ENCODE measurements around the gene RNASET2.
"Not testable (repeated sequence)": the region's sequence is repeated elsewhere in the genome, so short reads cannot be mapped to it uniquely, and the experiment has no call there.

RNASET2 gene

DNA sequence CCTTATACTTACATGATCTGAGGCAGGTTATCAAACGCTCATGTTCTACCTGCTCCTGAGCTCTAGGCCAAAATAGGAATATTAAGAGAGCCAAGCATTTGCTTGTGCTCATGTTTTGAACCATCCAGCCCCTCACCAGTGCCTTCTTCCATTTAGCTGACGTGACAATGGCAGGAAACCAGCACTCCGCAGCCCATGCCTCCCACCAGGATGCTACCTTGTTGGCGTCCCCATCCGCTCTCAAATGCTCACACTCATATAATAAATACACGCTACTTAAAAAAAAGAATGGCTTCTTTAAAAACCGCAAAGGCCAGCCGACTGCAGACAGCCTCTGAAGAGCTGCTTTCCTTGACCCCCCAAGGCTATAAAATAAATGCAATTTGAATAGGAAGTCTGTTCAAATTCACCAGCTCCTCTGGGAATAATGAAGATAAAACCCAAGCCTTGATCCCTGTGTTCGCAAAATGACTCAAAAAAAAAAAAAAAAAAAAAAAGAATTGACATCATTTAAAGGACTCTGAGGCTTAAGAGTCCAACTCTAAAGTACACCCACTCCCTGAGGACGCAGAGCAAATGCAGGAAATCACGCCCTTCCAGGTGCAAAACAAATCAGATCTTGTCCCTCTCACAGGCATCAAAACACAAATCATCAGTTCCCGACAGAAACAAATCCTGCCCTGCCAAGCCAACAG lies 29.0 kb downstream of the RNASET2 start:
- DNase-seq (ENCODE audit: low spot score), result no peak

DNA sequence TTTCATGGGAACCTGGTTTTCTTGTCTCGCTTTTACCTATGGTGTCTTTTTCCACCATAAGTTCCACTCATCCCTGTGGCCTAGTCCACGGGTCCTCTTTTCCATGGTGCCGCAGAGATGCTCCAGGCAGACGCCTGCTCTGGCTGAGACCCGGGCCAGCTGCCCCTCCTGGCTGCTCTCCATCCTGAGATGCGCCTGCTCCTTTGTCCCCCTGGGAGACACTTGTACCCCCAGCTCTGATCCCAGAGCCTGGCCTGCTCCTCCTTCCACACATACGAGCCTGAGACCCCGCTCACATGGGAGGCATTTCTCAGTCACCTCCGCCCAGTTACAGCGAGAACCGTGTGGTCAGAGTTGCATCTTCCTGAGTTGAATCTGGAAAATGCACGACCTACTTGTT lies 29.6 kb downstream of the RNASET2 start:
- no peak for DNase-seq (ENCODE audit: low spot score)

DNA sequence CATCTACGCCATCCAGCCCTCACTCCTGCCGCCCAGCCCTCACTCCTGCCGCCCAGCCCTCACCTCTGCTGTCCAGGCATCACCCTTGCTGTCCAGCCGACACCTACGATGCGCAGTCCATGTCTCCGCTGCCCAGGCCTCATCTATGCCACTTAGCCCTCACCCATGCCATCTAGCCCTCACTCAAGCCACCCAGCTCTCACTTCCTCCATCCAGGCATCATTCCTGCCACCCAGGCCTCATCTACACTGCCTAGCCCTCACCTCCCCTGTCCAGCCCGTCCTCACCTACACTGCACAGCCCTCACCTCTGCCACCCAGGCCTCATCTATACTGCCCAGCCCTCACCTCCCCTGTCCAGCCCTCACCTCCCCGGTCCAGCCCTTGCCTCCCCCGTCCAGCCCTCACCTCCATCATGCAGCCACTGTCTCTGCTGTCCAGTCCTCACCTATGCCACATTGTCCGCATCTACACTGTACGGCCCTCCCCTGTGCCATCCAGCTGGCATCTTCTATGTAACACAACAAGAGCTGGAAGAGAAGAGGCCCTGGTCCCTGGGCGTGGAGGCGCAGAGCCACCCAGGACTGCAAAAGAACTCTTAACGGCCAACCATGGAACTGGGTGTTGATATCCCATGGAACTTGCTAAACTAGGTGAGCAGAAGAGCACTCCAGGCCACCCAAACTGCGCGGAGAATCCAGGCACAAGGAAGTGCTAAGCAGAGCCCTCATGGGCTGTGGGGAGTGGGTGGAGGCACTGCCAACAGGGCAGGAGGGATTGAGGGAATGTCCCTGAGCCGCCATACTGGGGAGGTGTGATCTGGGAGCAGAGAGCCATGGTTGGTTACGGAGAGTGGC lies 31.0 kb downstream of the RNASET2 start:
- no peak for DNase-seq (ENCODE audit: low spot score)

DNA sequence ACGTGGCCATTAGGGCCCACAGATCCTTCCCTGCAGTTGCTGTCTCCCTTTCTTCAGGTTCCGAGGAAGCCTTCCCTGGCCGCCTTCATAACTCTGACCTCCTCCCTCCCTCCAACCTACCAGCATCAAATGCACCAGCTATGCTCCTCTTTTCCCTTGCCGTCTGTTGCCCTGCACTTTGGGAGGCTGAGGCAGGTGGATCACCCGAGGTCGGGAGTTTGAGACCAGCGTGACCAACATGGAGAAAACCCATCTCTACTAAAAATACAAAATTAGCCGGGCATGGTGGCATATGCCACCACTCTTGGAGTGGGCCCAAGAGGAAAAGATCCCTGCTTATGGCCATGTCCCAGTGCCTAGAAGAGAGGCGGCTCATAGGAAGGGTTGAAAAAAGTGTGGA lies 31.8 kb downstream of the RNASET2 start:
- no peak for DNase-seq (ENCODE audit: low spot score)

DNA sequence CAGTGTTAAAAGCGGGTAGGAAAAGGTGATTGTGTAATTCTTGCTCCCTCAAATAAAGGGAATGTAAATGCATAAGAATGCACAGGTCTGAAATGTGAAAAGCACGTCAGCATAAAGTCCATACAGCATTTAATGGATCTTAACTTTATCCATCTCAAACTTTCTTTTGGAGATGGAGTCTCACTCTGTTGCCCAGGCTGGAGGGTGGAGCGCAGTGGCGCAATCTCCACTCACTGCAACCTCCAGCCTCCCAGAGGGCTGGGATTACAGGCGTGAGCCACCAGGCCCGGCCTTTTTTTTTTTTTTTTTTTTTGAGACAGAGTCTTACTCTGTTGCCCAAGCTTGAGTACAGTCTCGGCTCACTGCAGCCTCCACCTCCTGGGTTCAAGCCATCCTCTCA lies 33.4 kb downstream of the RNASET2 start:
- DNase-seq (ENCODE audit: low spot score), result no peak

DNA sequence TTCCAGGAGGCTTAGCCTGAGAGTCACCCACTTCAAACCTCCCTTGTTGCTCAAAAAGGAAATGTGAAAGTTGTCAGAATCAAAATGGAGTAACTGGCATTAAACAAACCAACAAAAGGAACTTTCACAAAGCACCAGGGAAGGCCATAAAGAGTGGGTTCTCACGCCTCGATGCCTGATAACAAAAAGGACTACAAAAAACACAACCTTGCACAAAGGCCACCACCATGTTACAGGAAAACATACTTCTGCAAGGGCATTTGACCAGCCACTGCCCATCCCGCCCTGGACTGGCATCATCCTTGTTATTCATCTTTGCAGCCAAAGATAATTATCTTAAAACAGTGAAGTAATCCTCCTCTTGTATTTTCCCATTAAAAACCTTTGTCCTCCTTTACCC lies 34.8 kb downstream of the RNASET2 start:
- DNase-seq (ENCODE audit: low spot score), result no peak

DNA sequence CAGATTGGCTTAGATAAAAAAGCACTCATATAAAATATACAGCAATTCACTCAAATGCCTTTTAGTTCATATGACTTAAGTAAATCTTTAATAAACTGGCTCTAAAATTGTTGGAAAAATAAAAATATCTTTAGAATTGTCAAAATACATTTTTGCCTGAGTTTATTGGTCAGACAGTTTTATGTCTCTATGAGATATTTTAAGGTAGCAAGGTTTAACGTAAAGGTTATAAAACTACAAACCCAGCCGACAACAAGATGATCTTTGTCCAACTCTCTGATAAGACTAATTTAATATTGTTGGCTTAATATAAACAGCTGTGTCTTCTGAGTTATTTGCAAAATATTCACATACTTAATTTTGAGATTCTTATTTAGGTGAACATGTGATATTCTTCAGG lies 39.5 kb downstream of the RNASET2 start:
- no peak for DNase-seq (ENCODE audit: low spot score)

DNA sequence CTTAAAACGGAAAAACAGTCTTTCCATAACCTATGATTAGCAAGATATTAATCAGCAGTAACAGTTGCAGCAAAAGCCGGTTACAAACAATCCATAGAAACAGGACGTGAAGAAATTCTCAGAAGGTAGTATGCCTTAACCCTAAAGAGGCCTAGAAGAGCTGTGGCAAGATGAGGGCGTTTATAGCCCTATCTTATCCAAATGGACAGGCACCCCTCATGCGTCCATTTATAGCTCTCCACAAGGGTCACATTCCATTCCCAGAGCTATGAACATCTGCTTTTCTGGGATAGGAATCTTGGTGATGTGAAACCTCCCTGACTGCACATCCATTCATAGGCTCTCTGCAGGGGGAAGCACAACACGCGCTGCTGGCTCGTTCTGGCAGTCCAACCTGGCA lies 40.9 kb downstream of the RNASET2 start:
- not testable (repeated sequence) for DNase-seq (ENCODE audit: low spot score)

DNA sequence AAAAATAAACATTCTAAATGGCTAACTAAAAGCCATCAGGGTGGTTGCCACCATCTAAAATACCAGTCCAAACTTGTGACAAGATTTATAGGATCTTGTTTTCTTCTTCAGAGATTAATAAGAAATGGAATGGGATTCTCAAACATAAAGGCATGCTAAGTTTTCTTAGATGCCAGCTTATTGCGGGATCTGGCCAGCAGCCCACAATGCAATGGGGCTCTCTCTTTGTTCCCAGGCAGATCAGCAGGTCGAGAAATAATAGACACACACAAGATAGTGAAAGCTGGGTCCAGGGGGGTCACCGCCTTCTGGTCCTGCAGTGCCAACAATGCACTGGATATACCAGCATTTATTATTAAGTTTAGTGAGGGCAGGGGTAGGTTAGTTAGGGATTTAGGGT lies 41.4 kb downstream of the RNASET2 start:
- DNase-seq (ENCODE audit: low spot score), result not testable (repeated sequence)

DNA sequence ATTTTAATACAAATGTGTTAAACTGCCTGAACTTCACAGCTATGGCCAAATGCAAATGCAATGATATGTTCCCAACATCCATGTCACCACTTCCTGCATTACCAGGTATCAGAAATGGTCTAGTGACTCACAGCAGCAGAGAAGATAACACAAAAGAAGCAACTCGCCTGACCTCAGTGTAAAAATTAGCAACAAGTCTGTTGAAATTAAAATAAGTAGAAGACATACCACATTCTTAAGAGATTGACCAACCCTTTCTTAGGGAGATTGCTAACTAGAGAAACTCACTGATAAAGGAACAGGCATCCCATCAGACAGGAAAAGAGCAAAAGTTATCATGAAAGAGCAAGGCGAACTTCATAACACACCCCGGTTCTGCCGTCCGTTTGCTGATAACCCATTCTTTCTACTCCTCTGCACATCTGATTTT lies 45.1 kb downstream of the RNASET2 start:
- no peak for DNase-seq (ENCODE audit: low spot score)

DNA sequence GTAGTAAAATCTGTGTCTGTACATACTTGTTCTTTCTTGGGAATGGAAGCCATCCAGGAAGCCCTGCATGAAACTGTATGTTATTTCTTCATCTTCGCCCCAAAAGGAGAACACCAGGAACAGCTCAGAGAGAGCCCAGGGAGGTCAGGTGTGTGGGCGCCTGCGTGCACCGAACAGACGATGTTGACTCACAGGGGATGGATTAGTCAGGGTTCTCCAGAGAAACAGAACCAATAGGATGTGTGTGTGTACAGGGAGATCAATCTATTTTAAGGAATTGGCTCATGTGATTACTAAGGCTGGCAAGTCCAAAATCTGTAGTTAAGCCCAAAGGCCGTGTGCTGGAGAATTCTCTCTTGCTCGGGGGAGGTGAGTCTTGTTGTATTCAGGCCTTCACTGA lies 45.7 kb downstream of the RNASET2 start:
- DNase-seq (ENCODE audit: low spot score), result no peak

DNA sequence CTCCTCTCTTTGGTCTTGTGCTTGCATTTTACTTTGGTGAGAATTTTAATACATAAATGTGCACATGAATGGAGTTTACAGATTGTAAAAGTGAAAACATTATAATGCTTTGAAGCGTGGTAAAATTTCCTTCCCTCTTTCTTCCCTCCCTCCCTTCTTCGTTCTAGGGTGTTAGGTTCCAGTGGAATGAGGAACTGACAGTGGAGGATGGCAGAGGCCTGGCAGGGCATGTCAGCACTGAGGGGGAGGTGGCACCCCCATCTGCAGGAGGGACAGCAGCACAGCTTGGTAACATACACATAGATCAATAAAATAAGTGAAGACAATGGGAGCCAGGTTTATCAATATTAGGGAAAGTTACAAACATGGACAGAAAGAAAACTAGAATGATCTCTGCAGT lies 47.5 kb downstream of the RNASET2 start:
- DNase-seq (ENCODE audit: low spot score), result no peak

DNA sequence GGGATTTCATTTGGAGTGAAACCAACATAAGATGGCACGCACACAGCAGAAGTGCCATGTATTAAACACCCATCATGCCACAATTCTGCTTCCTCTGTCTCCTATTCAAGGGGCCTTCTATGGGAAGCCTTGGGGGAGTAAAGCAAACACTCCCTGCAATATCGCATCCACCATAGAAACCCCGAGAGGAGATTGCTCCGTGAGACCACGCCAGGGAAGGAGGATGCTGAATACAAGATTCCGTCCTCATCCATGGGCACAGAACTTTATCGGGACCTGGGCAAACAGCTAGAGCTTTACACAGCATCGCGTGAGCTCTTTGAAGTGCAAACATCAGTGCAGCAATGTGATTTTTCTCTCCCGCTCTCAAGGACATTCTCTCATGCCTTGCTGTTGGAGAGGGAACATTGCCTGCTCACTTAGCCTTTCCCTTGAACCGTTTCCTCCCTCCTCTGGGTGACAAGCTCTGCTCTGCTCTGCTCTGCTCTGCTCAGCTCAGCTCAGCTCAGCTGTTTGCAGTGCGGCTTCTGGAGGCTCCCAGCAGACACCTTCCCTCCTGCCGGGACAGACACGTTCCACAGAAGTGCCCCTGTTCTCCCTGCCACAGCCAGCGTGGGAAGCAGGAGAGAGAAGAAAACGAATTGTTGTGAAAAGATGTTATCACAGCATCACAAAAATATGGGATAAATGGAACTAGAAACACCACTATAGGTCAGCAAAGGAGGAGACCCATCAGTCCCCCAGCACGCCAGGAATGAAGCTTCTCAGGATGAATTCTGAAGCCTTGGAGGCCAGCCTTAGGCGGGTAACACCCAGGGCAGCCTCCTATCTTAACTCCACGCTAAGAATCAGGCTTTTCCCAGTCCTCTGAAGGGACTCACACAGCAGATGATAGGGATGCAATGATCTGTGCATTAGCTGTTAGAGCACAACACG lies 48.2 kb downstream of the RNASET2 start:
- DNase-seq (ENCODE audit: low spot score), result no peak

DNA sequence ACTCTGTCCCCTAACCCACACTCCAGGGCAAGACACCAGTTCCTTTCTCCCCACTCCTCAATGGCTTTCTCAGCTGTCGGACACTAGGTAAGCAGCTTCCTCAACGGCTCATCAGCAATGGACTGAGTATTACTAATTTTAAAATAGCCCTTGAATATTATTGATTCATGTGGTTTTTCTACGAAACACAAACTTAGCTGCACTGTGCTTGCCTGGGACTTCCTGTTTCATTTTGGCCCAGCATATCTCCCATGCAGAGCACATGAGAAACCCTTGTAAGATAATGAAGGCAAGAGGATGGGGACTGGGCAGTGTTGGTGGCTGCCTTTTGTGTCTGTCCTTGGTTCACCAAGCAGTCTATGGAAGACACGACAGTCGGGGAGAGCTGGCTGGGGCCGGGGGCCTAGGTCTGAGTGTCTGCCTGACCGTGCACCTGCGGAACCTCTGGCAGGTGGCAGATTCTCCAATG lies 48.9 kb downstream of the RNASET2 start:
- DNase-seq (ENCODE audit: low spot score), result no peak

DNA sequence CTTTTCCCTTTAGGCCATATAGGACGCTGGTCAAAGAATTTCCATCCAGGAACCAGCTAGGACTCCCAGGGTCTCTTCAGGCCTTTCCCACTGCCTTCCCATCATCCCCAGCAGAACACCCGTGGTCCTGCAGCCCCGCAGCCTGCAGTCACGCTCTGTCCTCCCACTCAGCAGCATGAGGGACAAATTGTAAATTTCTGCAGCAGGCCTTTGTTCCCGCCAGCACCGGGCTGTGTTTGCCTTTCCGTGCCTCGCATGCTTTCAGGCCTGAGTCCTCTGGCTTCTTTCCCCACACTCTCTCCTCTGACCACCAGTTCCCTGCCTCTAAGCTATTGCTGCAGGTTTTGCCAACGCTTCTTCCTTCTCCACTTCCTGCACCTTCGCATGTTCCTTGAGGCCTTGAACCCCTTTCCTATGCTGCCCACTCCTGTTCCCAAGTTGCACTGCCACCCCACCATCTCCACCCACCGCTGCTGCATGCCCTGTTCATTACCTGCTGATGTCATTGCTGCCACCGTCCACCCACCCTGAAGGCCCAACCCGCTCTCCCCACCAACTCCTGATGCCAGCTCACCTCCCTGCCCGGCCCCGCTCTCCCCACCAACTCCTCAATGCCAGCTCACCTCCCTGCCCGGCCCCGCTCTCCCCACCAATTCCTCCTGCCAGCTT lies 49.8 kb downstream of the RNASET2 start:
- no peak for DNase-seq (ENCODE audit: low spot score)

DNA sequence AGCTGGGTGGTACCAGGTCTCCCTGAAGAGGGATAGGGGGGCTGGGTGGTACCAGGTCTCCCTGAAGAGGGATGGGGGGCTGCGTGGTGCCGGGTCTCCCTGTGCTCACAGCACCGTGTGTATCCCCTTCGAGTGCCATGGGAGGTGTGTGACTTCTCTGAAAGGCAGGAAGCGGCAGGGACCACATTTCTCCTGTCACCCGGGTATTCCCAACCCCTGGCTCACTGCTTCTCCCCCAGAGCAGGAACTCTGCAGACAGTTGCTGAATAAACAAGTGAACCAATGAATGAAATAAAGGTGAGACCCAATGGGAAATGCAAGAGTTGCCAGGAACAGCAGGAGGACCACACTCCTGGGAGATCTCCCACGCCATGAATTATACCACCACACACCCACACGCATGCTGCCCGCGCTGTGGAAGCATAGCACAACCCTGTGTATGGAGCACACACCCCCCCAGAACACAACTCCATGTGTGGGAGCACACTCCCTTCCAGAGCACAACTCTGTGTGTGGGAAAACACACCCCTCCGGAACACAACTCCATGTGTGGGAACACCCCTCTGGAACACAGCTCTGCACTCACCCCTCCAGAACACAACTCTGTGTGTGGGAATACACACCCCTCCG lies 50.7 kb downstream of the RNASET2 start:
- no peak for DNase-seq (ENCODE audit: low spot score)

DNA sequence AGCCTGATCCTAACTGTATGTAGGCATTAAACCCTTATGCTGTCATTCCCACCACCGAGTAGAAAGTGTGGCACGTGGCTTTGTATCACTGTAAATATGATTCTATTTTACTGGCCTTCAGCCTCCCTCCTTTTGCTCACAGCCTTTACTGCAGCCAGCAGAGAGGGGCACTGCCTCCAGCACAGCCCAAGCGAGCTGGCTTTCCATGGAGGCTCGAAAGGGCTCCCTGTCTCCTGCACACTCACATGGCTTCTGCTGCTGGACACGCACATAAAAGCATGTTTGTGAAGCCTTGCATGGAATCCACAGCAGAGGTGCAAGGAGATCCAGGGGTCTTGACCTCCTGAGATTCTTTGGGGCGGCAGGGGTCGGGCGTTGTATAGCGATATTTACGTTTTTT lies 51.3 kb downstream of the RNASET2 start:
- no peak for DNase-seq (ENCODE audit: low spot score)

DNA sequence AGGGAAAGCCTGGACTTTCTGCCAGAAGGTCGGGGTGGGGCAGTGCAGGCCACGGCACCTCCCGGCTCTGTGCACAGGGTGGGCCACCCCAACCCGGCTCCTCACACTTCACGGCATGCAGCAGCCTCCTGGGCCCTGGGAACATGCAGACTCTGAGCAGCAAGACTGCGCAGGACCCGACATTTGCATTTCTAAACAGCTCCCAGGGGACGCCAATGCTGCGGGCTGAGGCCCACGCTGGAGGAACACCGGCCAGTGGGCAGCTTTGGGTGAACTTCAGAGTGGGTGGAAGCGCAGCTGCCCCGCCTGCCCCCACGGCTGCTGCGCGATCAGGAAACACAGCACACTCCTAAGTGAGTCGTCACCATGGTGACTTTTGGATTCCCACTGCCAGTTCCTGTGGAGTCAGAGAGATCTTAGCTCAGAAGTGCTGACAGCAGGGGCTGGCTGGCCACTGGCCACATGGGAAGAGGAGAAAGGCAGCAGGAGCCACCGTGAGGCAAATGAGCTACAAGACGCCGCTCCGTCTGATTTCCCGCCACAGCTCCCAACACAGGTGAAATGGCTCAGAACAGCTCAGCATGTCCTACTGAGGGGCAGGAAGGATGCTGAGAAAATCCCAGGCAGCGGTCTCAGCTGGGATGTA lies 52.1 kb downstream of the RNASET2 start:
- peak; percentile 45 for DNase-seq (ENCODE audit: low spot score)

DNA sequence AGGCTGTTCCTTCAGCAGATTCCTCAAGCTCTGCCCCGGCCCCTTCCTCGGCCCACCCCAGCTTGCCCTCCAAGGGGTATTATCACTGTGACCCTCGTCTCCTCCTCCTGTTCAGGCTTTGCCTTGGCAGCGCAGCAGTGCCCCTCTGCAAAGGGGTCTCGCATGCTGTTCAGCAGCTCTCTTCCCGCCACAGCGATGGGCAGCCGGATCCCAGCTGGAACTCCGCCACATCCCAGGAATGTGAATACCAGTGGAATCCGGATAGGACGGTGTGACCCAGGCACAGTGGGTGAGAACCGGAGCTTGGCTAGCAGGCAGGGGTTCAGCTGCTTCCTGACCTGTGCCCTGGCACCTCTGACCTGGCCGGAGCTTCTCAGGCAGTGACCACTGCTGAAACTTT lies 52.9 kb downstream of the RNASET2 start:
- no peak for DNase-seq (ENCODE audit: low spot score)

DNA sequence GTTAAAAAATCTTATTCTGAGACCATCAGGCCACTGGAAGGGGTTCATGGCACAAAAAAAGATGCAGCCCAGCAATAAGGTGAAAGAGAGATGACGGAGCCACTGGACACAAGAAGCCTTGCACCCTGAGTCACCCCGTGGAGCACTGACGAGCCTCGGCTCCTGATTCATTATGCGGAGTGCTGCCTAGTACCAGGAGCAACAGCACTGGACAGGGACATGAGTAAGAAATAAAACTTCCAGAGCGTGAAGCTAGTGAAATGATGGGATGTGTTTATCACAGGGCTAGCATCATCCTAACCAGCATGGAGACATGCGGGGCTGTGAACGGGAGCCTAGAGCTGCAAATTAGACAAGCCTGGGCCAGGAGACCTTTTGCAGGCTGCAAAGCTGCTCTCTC lies 53.3 kb downstream of the RNASET2 start:
- DNase-seq (ENCODE audit: low spot score), result no peak

Data from globus pallidus (tissue), 1 donor.